Natural killer cell (primary cell): Measurements from ENCODE around the gene NAALADL2. TPM values are rescaled to one million over a fixed set of nuclear protein-coding genes. Genes with fewer than 3 reads are reported as not detected.

Source experiments
- ATAC-seq, 3 donors: fragments of 150-1000 bp in 2 of 3; fragments of 200-7000 bp in 1 of 3; cut with Tn5 transposase; 1 replicate in 1 of 3; 2 replicates in 2 of 3; pipeline ENCODE4 v1.10.0; 2021; ENCODE audit warnings: mild to moderate bottlenecking in 2 of 3, moderate library complexity in 2 of 3
- DNase-seq, 2 donors: peaks; one replicate each; pipeline versions ENCODE4 v3.0.0 to v3.0.0-alpha.2; 2013 to 2021; ENCODE audit warnings: mixed read lengths in 1 of 2
- H3K27ac ChIP-seq: one replicate; pipeline ENCODE4 v1.5.1; 2013; ENCODE audit warnings: mild to moderate bottlenecking, low read length
- H3K27me3 ChIP-seq: one replicate; pipeline ENCODE4 v1.6.1; 2013; ENCODE audit warnings: low read length; ENCODE audit not compliant: control insufficient read depth, insufficient read depth
- H3K36me3 ChIP-seq: one replicate; pipeline ENCODE4 v1.6.1; 2013; ENCODE audit warnings: low read length; ENCODE audit not compliant: control insufficient read depth, insufficient read depth
- H3K4me1 ChIP-seq: one replicate; pipeline ENCODE4 v1.6.1; 2013; ENCODE audit warnings: low read length; ENCODE audit not compliant: control insufficient read depth, insufficient read depth
- H3K4me3 ChIP-seq: one replicate; pipeline ENCODE4 v1.5.1; 2013; ENCODE audit warnings: low read length
- H3K9me3 ChIP-seq: one replicate; pipeline ENCODE4 v1.6.1; 2013; ENCODE audit warnings: low read length; ENCODE audit not compliant: control insufficient read depth, insufficient read depth
- H3K27ac Mint-ChIP-seq, 2 donors: one replicate each; pipeline ENCODE4 v1.8.0; 2022; ENCODE audit warnings: mild to moderate bottlenecking in 2 of 2, mixed read lengths in 2 of 2, moderate library complexity in 1 of 2
- H3K27me3 Mint-ChIP-seq, 2 donors: one replicate each; pipeline ENCODE4 v1.8.0; 2022; ENCODE audit warnings: low read depth in 2 of 2, mixed read lengths in 2 of 2
- H3K36me3 Mint-ChIP-seq: one replicate; pipeline ENCODE4 v1.8.0; 2022; ENCODE audit warnings: mixed read lengths
- H3K4me1 Mint-ChIP-seq, 2 donors: one replicate each; pipeline ENCODE4 v1.8.0; 2022; ENCODE audit warnings: mixed read lengths in 2 of 2
- H3K4me3 Mint-ChIP-seq: one replicate; pipeline ENCODE4 v1.8.0; 2022; ENCODE audit warnings: mild to moderate bottlenecking, moderate library complexity, mixed read lengths
- H3K9me3 Mint-ChIP-seq, 2 donors: one replicate each; pipeline ENCODE4 v1.8.0; 2022; ENCODE audit warnings: mixed read lengths in 2 of 2
- CTCF ChIP-seq: fragments of 200-600 bp; IDR thresholded peaks from one replicate; pipeline ENCODE4 v1.8.0; 2022; ENCODE audit warnings: antibody characterized with exemption
- WGBS: methylation state at CpG from one replicate; pipeline ENCODE4 v1.1.7; 2013; ENCODE audit warnings: missing lambda C conversion rate; ENCODE audit not compliant: insufficient coverage; 5-methylcytosine and 5-hydroxymethylcytosine counted together
- intact Hi-C: fragments of 100-400 bp; cut with micrococcal nuclease; formaldehyde crosslinking; loops from one replicate; pipeline ENCODE4 v1.14.2; 2022
- total RNA-seq, 4 donors: library from RNA; stranded (reverse); fragments of 120-200 nt in 1 of 4; gene quantifications; one replicate each; pipeline versions ENCODE4 v1.2.3 to v1.2.4, GENCODE V29; 2013 to 2022

NAALADL2 gene
- total RNA-seq, 3 donors from 2014 or later (not counting 1 experiment from before 2014, with no cell fraction given) = not detected

- ATAC-seq = no peak
- WGBS = 100% methylated on average over 1 of the region's 1 CpG
- H3K9me3 Mint-ChIP-seq = peaks cover 7 to 15% of the 10 kb centered on the region in 2 donors
Measured at GRCh38 chr3:175852560-175852959, 993.4 kb downstream of the NAALADL2 start.

GRCh38 chr3:175857666-175858270 is 998.6 kb downstream of the NAALADL2 start:
- intact Hi-C loops = no loop called here
- WGBS = 43% methylated on average over 1 of the region's 2 CpGs
- DNase-seq = no peak

More at GRCh38 chr3:175852560-175852959, 993.4 kb downstream of the NAALADL2 start:
- H3K4me3 ChIP-seq = no peak overlapping the region
- no peak for TF ChIP-seq CTCF
- no peak for DNase-seq
- no peaks in the 10 kb centered on the region for H3K36me3 ChIP-seq
- no peaks in the 10 kb centered on the region for H3K4me1 Mint-ChIP-seq
- H3K9me3 ChIP-seq = peaks cover 2% of the 10 kb centered on the region
- H3K27me3 Mint-ChIP-seq = no peaks in the 10 kb centered on the region
- H3K27ac ChIP-seq = no peak overlapping the region
- no peaks in the 10 kb centered on the region for H3K36me3 Mint-ChIP-seq
- no peak overlapping the region for H3K4me3 Mint-ChIP-seq
- H3K4me1 ChIP-seq = no peaks in the 10 kb centered on the region
- H3K27me3 ChIP-seq = no peaks in the 10 kb centered on the region
- H3K27ac Mint-ChIP-seq = no peak overlapping the region
- intact Hi-C loops = no loop called here

More at GRCh38 chr3:175857666-175858270, 998.6 kb downstream of the NAALADL2 start:
- Mint-ChIP-seq H3K9me3 (peaks cover 15 to 21% of the 10 kb centered on the region in 2 donors), H3K4me1 (no peaks in the 10 kb centered on the region), H3K27me3 (no peaks in the 10 kb centered on the region), H3K27ac (no peak overlapping the region), H3K4me3 (no peak overlapping the region), H3K36me3 (no peaks in the 10 kb centered on the region)
- Histone ChIP-seq H3K27me3 (no peaks in the 10 kb centered on the region), H3K36me3 (no peaks in the 10 kb centered on the region), H3K4me3 (no peak overlapping the region), H3K9me3 (peaks cover 2% of the 10 kb centered on the region), H3K27ac (no peak overlapping the region), H3K4me1 (no peaks in the 10 kb centered on the region)
- no peak for TF ChIP-seq CTCF
- ATAC-seq = no peak
